Measurements from ENCODE around the gene KCTD13.
"Not testable (repeated sequence)": the region's sequence is repeated elsewhere in the genome, so short reads cannot be mapped to it uniquely, and the experiment has no call there.

Gene KCTD13

GRCh38 chr16:29921034-29921385 is 5.0 kb downstream of the KCTD13 start:
- TF ChIP-seq Cebpa-rat (IDR thresholded peaks at IDR 0.05): no peak
- Histone ChIP-seq H3K36me3 (peaks cover 74% of the 10 kb centered on the region), H3K4me2 (no peak overlapping the region), H3K27ac (no peak overlapping the region), H3K4me3 (no peak overlapping the region), H3K27me3 (no peaks in the 10 kb centered on the region), H3K9me3 (no peaks in the 10 kb centered on the region), H3K9ac (no peak overlapping the region), H4K20me1 (peaks cover 51% of the 10 kb centered on the region), H3K4me1 (peaks cover 13% of the 10 kb centered on the region)

DNA sequence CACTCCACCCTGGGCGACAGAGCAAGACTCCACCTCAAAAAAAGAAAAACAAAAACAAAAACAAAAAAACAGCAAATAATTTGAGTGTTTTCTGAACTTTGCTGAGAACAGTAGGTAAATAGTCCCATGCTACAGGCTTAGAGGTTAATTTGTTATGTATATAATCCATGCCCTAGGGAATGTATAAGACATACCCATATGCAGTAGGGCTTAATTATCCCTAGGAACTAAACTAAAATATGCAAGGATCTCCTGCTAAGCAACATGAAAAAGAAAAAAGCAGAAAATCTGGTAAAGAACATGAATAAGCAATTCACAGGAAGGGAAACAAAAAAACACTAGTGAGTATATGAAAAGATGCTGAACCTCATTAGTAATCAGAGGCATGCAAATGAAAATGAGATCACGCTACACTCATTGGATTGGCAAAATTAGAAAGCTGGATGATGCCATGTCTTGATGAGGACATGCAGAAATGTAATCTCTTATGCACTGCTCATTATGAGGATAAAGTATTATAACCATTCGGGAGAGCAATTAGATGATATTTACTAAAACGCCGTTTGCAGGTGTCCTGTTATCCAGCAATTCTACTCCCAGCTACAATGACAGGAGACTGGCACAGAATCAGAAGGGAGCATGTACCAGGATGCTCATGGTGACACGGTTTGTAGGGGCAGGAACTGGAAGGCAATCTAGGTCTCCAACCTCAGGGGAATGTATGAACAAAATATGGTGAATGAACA is 5.6 kb downstream of the KCTD13 start:
- Histone ChIP-seq H3K9ac (no peak overlapping the region), H3K36me3 (peaks cover 79% of the 10 kb centered on the region), H3K4me2 (no peak overlapping the region), H3K4me1 (peaks cover 13% of the 10 kb centered on the region), H3K27me3 (no peaks in the 10 kb centered on the region), H3K4me3 (no peak overlapping the region), H3K27ac (no peak overlapping the region), H4K20me1 (peaks cover 51% of the 10 kb centered on the region), H3K9me3 (no peaks in the 10 kb centered on the region)
- TF ChIP-seq Cebpa-rat (IDR thresholded peaks at IDR 0.05): no peak

GRCh38 chr16:29916979-29917378 is 9.0 kb downstream of the KCTD13 start:
- Histone ChIP-seq H3K4me3 (no peak overlapping the region), H3K4me1 (no peaks in the 10 kb centered on the region), H3K9me3 (no peaks in the 10 kb centered on the region), H3K36me3 (peaks cover 88% of the 10 kb centered on the region), H3K4me2 (no peak overlapping the region), H3K9ac (no peak overlapping the region), H3K27ac (no peak overlapping the region), H3K27me3 (no peaks in the 10 kb centered on the region), H4K20me1 (peaks cover 28% of the 10 kb centered on the region)
- TF ChIP-seq Cebpa-rat (IDR thresholded peaks at IDR 0.05): no peak

GRCh38 chr16:29915590-29916247 is 10.3 kb downstream of the KCTD13 start:
- H4K20me1 ChIP-seq: peaks cover 16% of the 10 kb centered on the region
- no peak overlapping the region for H3K27ac ChIP-seq
- H3K4me2 ChIP-seq: no peak overlapping the region
- no peak overlapping the region for H3K4me3 ChIP-seq
- no peaks in the 10 kb centered on the region for H3K4me1 ChIP-seq
- H3K36me3 ChIP-seq: peaks cover 88% of the 10 kb centered on the region
- H3K27me3 ChIP-seq: no peaks in the 10 kb centered on the region
- H3K9ac ChIP-seq: no peak overlapping the region
- no peaks in the 10 kb centered on the region for H3K9me3 ChIP-seq
- no peak for TF ChIP-seq Cebpa-rat (IDR thresholded peaks at IDR 0.05)

DNA sequence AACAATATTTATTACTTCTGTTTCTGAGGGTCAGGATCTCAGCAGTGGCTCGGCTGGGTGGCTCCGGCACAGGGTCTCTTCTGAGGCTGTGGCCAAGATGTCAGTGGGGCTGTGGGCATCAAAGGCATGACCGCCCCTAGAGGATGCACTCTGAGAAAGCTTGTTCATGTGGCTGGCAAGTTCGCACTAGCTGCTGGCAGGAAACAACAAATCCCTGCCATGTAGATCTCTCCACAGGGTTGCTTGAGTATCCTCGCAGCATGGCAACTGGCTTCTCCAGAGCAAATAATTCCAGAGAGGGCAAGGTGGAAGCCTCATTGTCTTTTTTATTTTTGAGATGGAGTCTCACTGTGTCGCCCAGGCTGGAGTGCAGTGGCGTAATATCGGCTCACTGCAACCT is 12.5 kb downstream of the KCTD13 start:
- Histone ChIP-seq H3K27ac (no peak overlapping the region), H3K27me3 (no peaks in the 10 kb centered on the region), H3K9me3 (no peaks in the 10 kb centered on the region), H3K36me3 (peaks cover 67% of the 10 kb centered on the region), H3K4me3 (no peak overlapping the region), H3K4me1 (peaks cover 10% of the 10 kb centered on the region), H3K9ac (no peak overlapping the region), H4K20me1 (peaks cover 6% of the 10 kb centered on the region; the same call in 1 of the 2 replicates), H3K4me2 (no peak overlapping the region)
- TF ChIP-seq Cebpa-rat (IDR thresholded peaks at IDR 0.05): no peak

DNA sequence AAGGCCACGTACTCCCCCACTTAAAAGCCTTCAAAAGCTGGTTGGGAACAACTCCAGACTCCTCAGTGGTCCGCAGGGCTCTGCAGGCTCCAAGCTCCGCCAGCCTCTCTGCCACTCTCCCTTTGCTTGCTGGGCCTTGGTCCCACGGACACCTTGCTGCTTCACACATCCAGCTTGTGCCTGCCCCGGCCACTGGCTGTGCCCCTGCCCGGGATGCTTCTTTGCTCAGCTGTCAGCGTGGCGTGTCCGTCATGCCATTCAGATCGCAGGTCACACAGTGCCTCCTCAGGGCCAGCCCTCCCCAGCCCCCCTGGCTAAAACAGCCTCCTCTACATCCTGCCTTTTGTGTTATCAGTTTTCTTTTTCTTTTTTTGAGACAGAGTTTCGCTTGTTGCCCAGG is 13.9 kb downstream of the KCTD13 start:
- Histone ChIP-seq H3K9ac (no peak overlapping the region), H3K9me3 (no peaks in the 10 kb centered on the region), H3K36me3 (peaks cover 55% of the 10 kb centered on the region), H3K4me2 (no peak overlapping the region), H3K4me3 (no peak overlapping the region), H3K27ac (no peak overlapping the region), H4K20me1 (peaks cover 6% of the 10 kb centered on the region; the same call in 1 of the 2 replicates), H3K4me1 (peaks cover 10% of the 10 kb centered on the region), H3K27me3 (no peaks in the 10 kb centered on the region)
- no peak for TF ChIP-seq Cebpa-rat (IDR thresholded peaks at IDR 0.05)

DNA sequence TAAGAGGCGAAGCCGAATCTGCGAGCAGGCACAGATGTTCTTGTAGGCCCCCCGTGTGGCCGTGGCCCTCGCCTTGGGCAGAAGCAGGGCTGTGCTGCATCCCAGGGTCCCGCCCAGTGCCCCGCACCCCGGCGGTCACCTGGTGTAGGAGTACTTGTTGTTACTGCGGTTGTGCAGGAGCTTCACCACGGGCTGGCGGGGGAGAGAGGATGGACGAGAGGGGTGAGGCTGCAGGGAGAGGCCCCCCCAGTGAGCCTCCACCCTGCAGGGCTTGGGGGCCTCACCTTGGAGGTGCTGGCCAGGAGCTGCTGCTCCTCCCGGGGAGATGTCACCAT is 14.4 kb downstream of the KCTD13 start:
- H3K27me3 ChIP-seq: no peaks in the 10 kb centered on the region
- no peaks in the 10 kb centered on the region for H3K9me3 ChIP-seq
- peaks cover 10% of the 10 kb centered on the region for H3K4me1 ChIP-seq
- no peak overlapping the region for H3K9ac ChIP-seq
- H3K27ac ChIP-seq: no peak overlapping the region
- H3K36me3 ChIP-seq: peaks cover 52% of the 10 kb centered on the region
- no peak overlapping the region for H3K4me2 ChIP-seq
- no peak for TF ChIP-seq Cebpa-rat (IDR thresholded peaks at IDR 0.05)
- peaks cover 6% of the 10 kb centered on the region; the same call in 1 of the 2 replicates for H4K20me1 ChIP-seq
- H3K4me3 ChIP-seq: no peak overlapping the region

- H3K4me1 ChIP-seq: peaks cover 10% of the 10 kb centered on the region
- no peak overlapping the region for H3K9ac ChIP-seq
- no peaks in the 10 kb centered on the region for H3K27me3 ChIP-seq
- no peaks in the 10 kb centered on the region for H3K9me3 ChIP-seq
- peaks cover 6% of the 10 kb centered on the region; the same call in 1 of the 2 replicates for H4K20me1 ChIP-seq
- H3K36me3 ChIP-seq: peaks cover 50% of the 10 kb centered on the region
- H3K4me3 ChIP-seq: no peak overlapping the region
- no peak for TF ChIP-seq Cebpa-rat (IDR thresholded peaks at IDR 0.05)
- no peak overlapping the region for H3K27ac ChIP-seq
- no peak overlapping the region for H3K4me2 ChIP-seq
These were observed 15.0 kb downstream of the KCTD13 start for GRCh38 chr16:29910819-29911675.

DNA sequence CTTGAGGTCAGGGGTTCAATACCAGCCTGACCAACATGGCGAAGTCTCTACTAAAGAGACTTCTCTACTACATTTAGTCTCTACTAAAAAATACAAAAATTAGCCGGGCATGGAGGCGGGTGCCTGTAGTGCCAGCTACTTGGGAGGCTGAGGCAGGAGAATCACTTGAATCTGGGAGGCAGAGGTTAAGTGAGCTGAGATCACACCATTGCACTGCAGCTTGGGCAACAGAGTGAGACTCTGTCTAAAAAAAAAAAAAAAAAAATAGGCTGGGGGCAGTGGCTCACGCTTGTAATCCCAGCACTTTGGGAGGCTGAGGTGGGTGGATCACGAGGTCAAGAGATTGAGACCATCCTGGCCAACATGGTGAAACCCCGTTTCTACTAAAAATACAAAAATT is 16.2 kb downstream of the KCTD13 start:
- not testable (repeated sequence) for H3K27me3 ChIP-seq, H3K4me3 ChIP-seq, H3K9me3 ChIP-seq, H3K9ac ChIP-seq, H3K27ac ChIP-seq, H4K20me1 ChIP-seq
- H3K4me2 ChIP-seq: peak overlapping the region; percentile 39
- peaks cover 39% of the 10 kb centered on the region for H3K36me3 ChIP-seq
- peaks cover 10% of the 10 kb centered on the region for H3K4me1 ChIP-seq

DNA sequence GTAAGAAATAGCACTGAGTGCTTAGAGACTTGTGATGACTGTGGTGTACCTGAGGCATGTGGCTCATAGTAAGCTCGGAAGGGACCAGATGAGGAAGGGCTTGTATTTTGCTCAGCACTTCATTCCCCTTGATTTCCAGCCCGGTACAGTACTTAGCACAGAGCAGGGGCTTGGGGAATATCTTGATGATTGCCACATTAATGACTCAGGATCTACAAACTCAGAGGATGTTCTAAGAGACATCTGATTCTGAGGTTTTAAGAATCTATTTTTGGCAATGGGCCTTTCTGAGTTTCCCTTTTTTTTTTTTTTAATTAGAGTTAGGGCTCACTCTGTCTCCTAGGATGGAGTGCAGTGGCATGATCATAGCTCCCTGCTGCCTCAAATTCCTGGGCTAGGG is 16.6 kb downstream of the KCTD13 start:
- 0 out of 2 replicates have a peak, but pooled peaks cover under 1% of the 10 kb centered on the region for H4K20me1 ChIP-seq
- no peaks in the 10 kb centered on the region for H3K27me3 ChIP-seq
- H3K4me2 ChIP-seq: peak overlapping the region; percentile 39
- H3K27ac ChIP-seq: no peak overlapping the region
- no peaks in the 10 kb centered on the region for H3K9me3 ChIP-seq
- no peak overlapping the region for H3K9ac ChIP-seq
- H3K4me3 ChIP-seq: no peak overlapping the region
- no peak for TF ChIP-seq Cebpa-rat (IDR thresholded peaks at IDR 0.05)
- H3K4me1 ChIP-seq: peaks cover 10% of the 10 kb centered on the region
- peaks cover 34% of the 10 kb centered on the region for H3K36me3 ChIP-seq

Data from BLaER1 (cell line).